Spinal cord (tissue), 10 donors: ENCODE results near the gene SPTBN1. TPM values are rescaled to one million over a fixed set of nuclear protein-coding genes. Genes with fewer than 3 reads are reported as not detected.
A peak's percentile ranks its signal among the peaks of the same experiment; 100 is the strongest.

Experiments
- DNase-seq, 6 donors: peaks; one replicate each; pipeline versions ENCODE4 v3.0.0 to v3.0.0-alpha.2; 2013 to 2015; ENCODE audit warnings: low spot score in 6 of 6, low read depth in 4 of 6
- H3K27ac ChIP-seq: one replicate; pipeline ENCODE4 v1.5.1; 2013; ENCODE audit warnings: low read depth, low read length, control low read depth
- H3K27me3 ChIP-seq: one replicate; pipeline ENCODE4 v1.6.1; 2013; ENCODE audit warnings: low read length; ENCODE audit not compliant: control insufficient read depth, insufficient read depth
- H3K36me3 ChIP-seq: one replicate; pipeline ENCODE4 v1.6.1; 2013; ENCODE audit warnings: low read length; ENCODE audit not compliant: control insufficient read depth, insufficient read depth
- H3K4me1 ChIP-seq: one replicate; pipeline ENCODE4 v1.6.1; 2013; ENCODE audit warnings: low read length; ENCODE audit not compliant: control insufficient read depth, insufficient read depth
- H3K4me3 ChIP-seq: one replicate; pipeline ENCODE4 v1.5.1; 2013; ENCODE audit warnings: low read depth, low read length, control low read depth
- H3K9me3 ChIP-seq: one replicate; pipeline ENCODE4 v1.6.1; 2013; ENCODE audit warnings: low read length; ENCODE audit not compliant: control insufficient read depth, insufficient read depth
- WGBS: methylation state at CpG from one replicate; pipeline ENCODE4 v1.1.5; 2013; ENCODE audit warnings: missing lambda C conversion rate; ENCODE audit not compliant: insufficient coverage; 5-methylcytosine and 5-hydroxymethylcytosine counted together
- polyA plus RNA-seq, 2 donors: library from polyadenylated mRNA; unstranded; fragments of 120-200 nt; gene quantifications; one replicate each; pipeline ENCODE4 v1.2.1, GENCODE V29; 2013; ENCODE audit not compliant: insufficient read length in 2 of 2
- total RNA-seq, 2 donors: library from RNA; depleted of rRNA in 1 of 2; stranded (reverse); fragments of 120-200 nt in 1 of 2; fragments of >200 nt in 1 of 2; gene quantifications; one replicate each; pipeline versions ENCODE4 v1.2.3 to v1.2.4, GENCODE V29; 2013 to 2014
- donor health status: healthy.

The SPTBN1 gene
- total and polyA plus RNA-seq, 4 donors = 351 to 501 (median 426) TPM

GRCh38 chr2:54419855-54420523 lies 36.1 kb upstream of the SPTBN1 start:
- Histone ChIP-seq H3K27me3 (no peaks in the 10 kb centered on the region), H3K4me3 (no peak overlapping the region), H3K4me1 (no peaks in the 10 kb centered on the region), H3K9me3 (no peaks in the 10 kb centered on the region), H3K27ac (peak overlapping the region; percentile 11), H3K36me3 (no peaks in the 10 kb centered on the region)
- 83% methylated on average over 6 of the region's 9 CpGs for WGBS
- no peak for DNase-seq

GRCh38 chr2:54420524-54421172 lies 35.5 kb upstream of the SPTBN1 start:
- Histone ChIP-seq H3K27me3 (no peaks in the 10 kb centered on the region), H3K9me3 (no peaks in the 10 kb centered on the region), H3K4me3 (no peak overlapping the region), H3K36me3 (no peaks in the 10 kb centered on the region), H3K27ac (no peak overlapping the region), H3K4me1 (no peaks in the 10 kb centered on the region)
- no CpG with 5 or more reads among the region's 2 CpGs for WGBS
- DNase-seq = peak in 1 of 6 donors; percentile 27

GRCh38 chr2:54422072-54422581 lies 34.0 kb upstream of the SPTBN1 start:
- Histone ChIP-seq H3K4me1 (no peaks in the 10 kb centered on the region), H3K27ac (no peak overlapping the region), H3K36me3 (no peaks in the 10 kb centered on the region), H3K27me3 (no peaks in the 10 kb centered on the region), H3K9me3 (no peaks in the 10 kb centered on the region), H3K4me3 (no peak overlapping the region)
- no peak for DNase-seq
- 96% methylated on average over 9 of the region's 10 CpGs for WGBS

- no CpG with 5 or more reads among the region's 2 CpGs for WGBS
- no peaks in the 10 kb centered on the region for H3K36me3 ChIP-seq
- DNase-seq = no peak
- no peaks in the 10 kb centered on the region for H3K4me1 ChIP-seq
- no peaks in the 10 kb centered on the region for H3K27me3 ChIP-seq
- no peak overlapping the region for H3K4me3 ChIP-seq
- H3K9me3 ChIP-seq = no peaks in the 10 kb centered on the region
- no peak overlapping the region for H3K27ac ChIP-seq
Measured at GRCh38 chr2:54423213-54423612, 32.9 kb upstream of the SPTBN1 start.

- WGBS = 66% methylated on average over 5 of the region's 7 CpGs
- H3K4me3 ChIP-seq = no peak overlapping the region
- H3K27me3 ChIP-seq = no peaks in the 10 kb centered on the region
- no peak overlapping the region for H3K27ac ChIP-seq
- H3K36me3 ChIP-seq = no peaks in the 10 kb centered on the region
- DNase-seq = no peak
- H3K9me3 ChIP-seq = no peaks in the 10 kb centered on the region
- H3K4me1 ChIP-seq = no peaks in the 10 kb centered on the region
Measured at GRCh38 chr2:54424555-54425163, 31.5 kb upstream of the SPTBN1 start.

- peaks cover 10% of the 10 kb centered on the region for H3K4me1 ChIP-seq
- H3K36me3 ChIP-seq = no peaks in the 10 kb centered on the region
- no peaks in the 10 kb centered on the region for H3K9me3 ChIP-seq
- 47% methylated on average over 2 of the region's 3 CpGs for WGBS
- DNase-seq = no peak
- no peaks in the 10 kb centered on the region for H3K27me3 ChIP-seq
- no peak overlapping the region for H3K27ac ChIP-seq
- H3K4me3 ChIP-seq = no peak overlapping the region
Measured at GRCh38 chr2:54428108-54428831, 27.9 kb upstream of the SPTBN1 start.

- peaks cover 10% of the 10 kb centered on the region for H3K4me1 ChIP-seq
- H3K27ac ChIP-seq = no peak overlapping the region
- no CpG with 5 or more reads among the region's 5 CpGs for WGBS
Measured at GRCh38 chr2:54429054-54429453, 27.1 kb upstream of the SPTBN1 start.

GRCh38 chr2:54429811-54430551 lies 26.1 kb upstream of the SPTBN1 start:
- WGBS = 79% methylated on average over 11 of the region's 13 CpGs
- DNase-seq = peak in 1 of 6 donors; percentile 51
- Histone ChIP-seq H3K9me3 (no peaks in the 10 kb centered on the region), H3K4me3 (no peak overlapping the region), H3K4me1 (peaks cover 10% of the 10 kb centered on the region), H3K36me3 (no peaks in the 10 kb centered on the region), H3K27me3 (no peaks in the 10 kb centered on the region), H3K27ac (no peak overlapping the region)

More at GRCh38 chr2:54429054-54429453, 27.1 kb upstream of the SPTBN1 start:
- Histone ChIP-seq H3K27me3 (no peaks in the 10 kb centered on the region), H3K9me3 (no peaks in the 10 kb centered on the region), H3K36me3 (no peaks in the 10 kb centered on the region), H3K4me3 (no peak overlapping the region)
- no peak for DNase-seq

- no peaks in the 10 kb centered on the region for H3K27me3 ChIP-seq
- H3K36me3 ChIP-seq = no peaks in the 10 kb centered on the region
- H3K4me3 ChIP-seq = no peak overlapping the region
- no CpG with 5 or more reads among the region's 5 CpGs for WGBS
- H3K27ac ChIP-seq = no peak overlapping the region
- DNase-seq = peak in 1 of 6 donors; percentile 31
- no peaks in the 10 kb centered on the region for H3K9me3 ChIP-seq
- peaks cover 10% of the 10 kb centered on the region for H3K4me1 ChIP-seq
Measured at GRCh38 chr2:54430649-54431048, 25.5 kb upstream of the SPTBN1 start.
